A549 (cell line): ENCODE results near the gene NRXN2.

Source experiments
- EP300 ChIP-seq, 2 experiments: fragments of >200 bp; sonication (Bioruptor Twin); formaldehyde crosslinking; IDR thresholded peaks; 2 replicates in 1 of 2; 3 replicates in 1 of 2; pipeline ENCODE4 v1.6.1; 2016 to 2017
- ESRRA ChIP-seq: fragments of 150-350 bp; IDR thresholded peaks from 2 replicates; pipeline ENCODE4 v1.6.1; 2014; ENCODE audit warnings: mild to moderate bottlenecking, low read length, borderline replicate concordance
- POLR2A ChIP-seq: IDR thresholded peaks from 2 replicates; pipeline ENCODE4 v1.6.1; 2012; ENCODE audit warnings: mild to moderate bottlenecking, low read length
- SREBF2 ChIP-seq: fragments of 450-650 bp; IDR thresholded peaks from 2 replicates; pipeline ENCODE4 v1.6.1; 2014; ENCODE audit warnings: mild to moderate bottlenecking, moderate library complexity
- TF ChIP-seq, protein P1 (sequence below): fragments of >200 bp; sonication (Bioruptor Twin); formaldehyde crosslinking; IDR thresholded peaks from 3 replicates; pipeline ENCODE4 v1.5.1; 2016

DNA sequence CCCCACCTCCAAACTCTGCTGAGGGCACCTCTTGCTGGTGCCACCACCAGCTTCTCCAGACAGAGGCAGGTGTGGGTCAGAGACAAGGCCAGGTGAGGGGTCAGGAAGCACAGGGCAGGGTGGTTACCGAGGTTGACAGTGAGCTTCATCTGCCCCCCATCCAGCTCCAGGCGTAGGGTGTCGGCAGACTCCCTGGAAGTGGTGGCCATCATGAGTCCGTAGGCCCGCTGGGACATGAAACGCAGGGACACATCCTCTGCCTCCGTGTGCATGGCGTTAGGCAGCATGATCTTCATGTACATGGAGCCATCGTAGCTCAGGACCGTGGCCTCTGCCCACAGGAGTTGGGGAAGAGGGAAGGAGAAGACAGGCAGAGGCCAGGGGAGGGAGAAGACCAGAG, 62.8 kb downstream of the NRXN2 start:
- TF ChIP-seq ESRRA, result no peak
- TF ChIP-seq EP300 (IDR thresholded peaks at IDR 0.05), result no peak
- TF ChIP-seq SREBF2, result no peak
- no peak for TF ChIP-seq POLR2A
- TF ChIP-seq, protein P1, sequence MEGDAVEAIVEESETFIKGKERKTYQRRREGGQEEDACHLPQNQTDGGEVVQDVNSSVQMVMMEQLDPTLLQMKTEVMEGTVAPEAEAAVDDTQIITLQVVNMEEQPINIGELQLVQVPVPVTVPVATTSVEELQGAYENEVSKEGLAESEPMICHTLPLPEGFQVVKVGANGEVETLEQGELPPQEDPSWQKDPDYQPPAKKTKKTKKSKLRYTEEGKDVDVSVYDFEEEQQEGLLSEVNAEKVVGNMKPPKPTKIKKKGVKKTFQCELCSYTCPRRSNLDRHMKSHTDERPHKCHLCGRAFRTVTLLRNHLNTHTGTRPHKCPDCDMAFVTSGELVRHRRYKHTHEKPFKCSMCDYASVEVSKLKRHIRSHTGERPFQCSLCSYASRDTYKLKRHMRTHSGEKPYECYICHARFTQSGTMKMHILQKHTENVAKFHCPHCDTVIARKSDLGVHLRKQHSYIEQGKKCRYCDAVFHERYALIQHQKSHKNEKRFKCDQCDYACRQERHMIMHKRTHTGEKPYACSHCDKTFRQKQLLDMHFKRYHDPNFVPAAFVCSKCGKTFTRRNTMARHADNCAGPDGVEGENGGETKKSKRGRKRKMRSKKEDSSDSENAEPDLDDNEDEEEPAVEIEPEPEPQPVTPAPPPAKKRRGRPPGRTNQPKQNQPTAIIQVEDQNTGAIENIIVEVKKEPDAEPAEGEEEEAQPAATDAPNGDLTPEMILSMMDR, result no peak
